H1 (cell line): ENCODE measurements around the gene KCNA5. TPM values are rescaled to one million over a fixed set of nuclear protein-coding genes. Genes with fewer than 3 reads are reported as not detected.

Experiments used
- CTCF ChIA-PET: fragments of 300-600 bp; sonication (Branson Sonifier 250); formaldehyde crosslinking; loops from one replicate; lab custom pipeline; 2021; ENCODE audit not compliant: partially characterized antibody; lab: Charles Lee
- POLR2A ChIA-PET: fragments of 300-600 bp; sonication (Branson Sonifier 250); formaldehyde crosslinking; loops from one replicate; lab custom pipeline; 2021; ENCODE audit warnings: inconsistent platforms; ENCODE audit not compliant: partially characterized antibody; lab: Charles Lee
- DNase-seq, 2 experiments: peaks; one replicate each; pipeline versions ENCODE4 v3.0.0 to v3.0.0-alpha.2; 2010 to 2022; ENCODE audit warnings: low spot score in 2 of 2, low read depth in 1 of 2, mixed read lengths in 1 of 2
- FAIRE-seq: peaks from 2 replicates; lab custom pipeline; 2011; peaks lifted over from hg19 to GRCh38; lab: Jason Lieb, UNC
- H2AFZ ChIP-seq: 2 replicates; pipeline ENCODE4 v1.8.1; 2012; ENCODE audit warnings: low read length, inconsistent platforms
- H2AK5ac ChIP-seq: 2 replicates; pipeline ENCODE4 v1.6.1; 2013; ENCODE audit warnings: low read depth, low read length
- H2BK120ac ChIP-seq: replicated peaks from 2 replicates; pipeline ENCODE3; 2013; ENCODE audit warnings: low read depth, low read length, inconsistent platforms
- H2BK12ac ChIP-seq: 2 replicates; pipeline ENCODE4 v1.6.1; 2013; ENCODE audit warnings: low read depth, low read length
- H2BK15ac ChIP-seq: 2 replicates; pipeline ENCODE4 v1.6.1; 2013; ENCODE audit warnings: low read length
- H2BK20ac ChIP-seq: 2 replicates; pipeline ENCODE4 v1.6.1; 2013; ENCODE audit warnings: low read length
- H2BK5ac ChIP-seq: 2 replicates; pipeline ENCODE4 v1.6.1; 2013; ENCODE audit warnings: low read depth, low read length
- H3K14ac ChIP-seq: 2 replicates; pipeline ENCODE4 v1.6.1; 2013; ENCODE audit warnings: inconsistent platforms; ENCODE audit not compliant: insufficient read length
- H3K18ac ChIP-seq: 2 replicates; pipeline ENCODE4 v1.6.1; 2013; ENCODE audit warnings: low read length; ENCODE audit errors: extremely low read depth
- H3K23ac ChIP-seq: 2 replicates; pipeline ENCODE4 v1.6.1; 2013; ENCODE audit warnings: inconsistent platforms; ENCODE audit not compliant: insufficient read length
- H3K23me2 ChIP-seq: 2 replicates; pipeline ENCODE4 v1.6.1; 2013; ENCODE audit warnings: low read depth, low read length
- H3K27ac ChIP-seq: 2 replicates; pipeline ENCODE4 v1.6.1; 2011; ENCODE audit warnings: low read depth, low read length, inconsistent platforms
- H3K27me3 ChIP-seq, 4 experiments: replicated peaks in 1 of 4; 1 replicate in 1 of 4; 2 replicates in 3 of 4; pipeline versions ENCODE4 v1.6.1 to v1.8.1; 2011 to 2013; ENCODE audit warnings: low read length in 3 of 4, mild to moderate bottlenecking in 3 of 4, inconsistent platforms in 2 of 4, mixed read lengths in 2 of 4, moderate library complexity in 1 of 4; ENCODE audit not compliant: control insufficient read depth in 3 of 4, insufficient read depth in 3 of 4; ENCODE audit errors: extremely low read depth in 1 of 4
- H3K36me3 ChIP-seq, 4 experiments: 2 replicates each; pipeline versions ENCODE4 v1.6.1 to v1.8.1; 2011 to 2013; ENCODE audit warnings: mild to moderate bottlenecking in 4 of 4, low read length in 3 of 4, moderate library complexity in 2 of 4, control low read depth in 1 of 4, inconsistent platforms in 1 of 4; ENCODE audit not compliant: insufficient read depth in 4 of 4, control insufficient read depth in 2 of 4
- H3K4ac ChIP-seq: replicated peaks from 2 replicates; pipeline ENCODE3; 2013; ENCODE audit warnings: low read length, low read depth, mixed read lengths, inconsistent platforms; ENCODE audit not compliant: insufficient read length
- H3K4me1 ChIP-seq, 4 experiments: replicated peaks in 1 of 4; 1 replicate in 1 of 4; 2 replicates in 3 of 4; pipeline versions ENCODE4 v1.6.1 to v1.8.1; 2011 to 2013; ENCODE audit warnings: low read length in 3 of 4, inconsistent platforms in 2 of 4, mixed read lengths in 1 of 4; ENCODE audit not compliant: insufficient read depth in 4 of 4, control insufficient read depth in 3 of 4
- H3K4me2 ChIP-seq, 2 experiments: 2 replicates each; pipeline versions ENCODE4 v1.6.1 to v1.8.1; 2011 to 2013; ENCODE audit warnings: low read depth in 2 of 2, low read length in 2 of 2, control low read depth in 1 of 2, inconsistent platforms in 1 of 2, mild to moderate bottlenecking in 1 of 2; ENCODE audit not compliant: insufficient read depth in 1 of 2
- H3K4me3 ChIP-seq, 4 experiments: fragments of 200-600, 300-600 bp in 1 of 4; sonication (generic), shearing (Covaris generic), sonication (Bioruptor Twin) in 1 of 4; 2 replicates each; pipeline versions ENCODE4 v1.5.1 to v1.8.1; 2011 to 2016; ENCODE audit warnings: low read length in 4 of 4, low read depth in 3 of 4, control low read depth in 2 of 4, inconsistent platforms in 2 of 4, mild to moderate bottlenecking in 2 of 4, mixed read lengths in 1 of 4, moderate library complexity in 1 of 4; ENCODE audit not compliant: insufficient read depth in 2 of 4; ENCODE audit errors: extremely low read depth in 1 of 4
- H3K56ac ChIP-seq: replicated peaks from 2 replicates; pipeline ENCODE3; 2013; ENCODE audit warnings: low read depth, mild to moderate bottlenecking, mixed read lengths, low read length, inconsistent platforms; ENCODE audit not compliant: insufficient read length
- H3K79me1 ChIP-seq: 2 replicates; pipeline ENCODE4 v1.6.1; 2013; ENCODE audit warnings: low read depth, low read length, control low read depth
- H3K79me2 ChIP-seq, 2 experiments: 2 replicates each; pipeline versions ENCODE4 v1.6.1 to v1.8.1; 2012 to 2013; ENCODE audit warnings: low read length in 2 of 2, mild to moderate bottlenecking in 2 of 2, inconsistent platforms in 1 of 2; ENCODE audit not compliant: insufficient read depth in 2 of 2, control insufficient read depth in 1 of 2
- H3K9ac ChIP-seq, 4 experiments: replicated peaks in 1 of 4; 1 replicate in 1 of 4; 2 replicates in 3 of 4; pipeline versions ENCODE4 v1.6.1 to v1.8.1; 2011 to 2013; ENCODE audit warnings: low read depth in 3 of 4, low read length in 3 of 4, control low read depth in 2 of 4, mild to moderate bottlenecking in 2 of 4, moderate library complexity in 2 of 4, inconsistent platforms in 1 of 4; ENCODE audit errors: extremely low read depth in 1 of 4
- H3K9me3 ChIP-seq, 2 experiments: 2 replicates each; pipeline versions ENCODE4 v1.6.1 to v1.8.1; 2012 to 2013; ENCODE audit warnings: mild to moderate bottlenecking in 2 of 2, moderate library complexity in 2 of 2, control low read depth in 1 of 2, inconsistent platforms in 1 of 2, low read depth in 1 of 2, low read length in 1 of 2, mixed read lengths in 1 of 2; ENCODE audit not compliant: insufficient read depth in 2 of 2
- H4K20me1 ChIP-seq, 2 experiments: replicated peaks in 1 of 2; 2 replicates each; pipeline versions ENCODE3 to v1.8.1; 2011 to 2013; ENCODE audit warnings: inconsistent platforms in 2 of 2, low read length in 2 of 2, mild to moderate bottlenecking in 1 of 2; ENCODE audit not compliant: insufficient read depth in 2 of 2, control insufficient read depth in 1 of 2
- H4K5ac ChIP-seq: 2 replicates; pipeline ENCODE4 v1.6.1; 2013; ENCODE audit warnings: low read length, low read depth, mixed read lengths, inconsistent platforms; ENCODE audit not compliant: insufficient read length
- H4K8ac ChIP-seq: 2 replicates; pipeline ENCODE4 v1.8.0; 2013; ENCODE audit warnings: mild to moderate bottlenecking, moderate library complexity, low read length, inconsistent platforms; ENCODE audit not compliant: insufficient read depth; ENCODE audit errors: extremely low read depth
- H4K91ac ChIP-seq: replicated peaks from 2 replicates; pipeline ENCODE3; 2013; ENCODE audit warnings: low read length, mixed read lengths, inconsistent platforms; ENCODE audit not compliant: insufficient read length
- HDAC2 ChIP-seq, 2 experiments: fragments of 300-600 bp in 1 of 2; sonication (generic) in 1 of 2; IDR thresholded peaks; 2 replicates each; pipeline ENCODE4 v1.6.1; 2011 to 2012; ENCODE audit warnings: low read depth in 2 of 2, low read length in 2 of 2, mild to moderate bottlenecking in 2 of 2, moderate library complexity in 2 of 2, borderline replicate concordance in 1 of 2, inconsistent platforms in 1 of 2
- KDM1A ChIP-seq: fragments of 200-600, 300-600 bp; sonication (generic); IDR thresholded peaks from 2 replicates; pipeline ENCODE4 v1.7.1; 2016; ENCODE audit warnings: mild to moderate bottlenecking, low read length, borderline replicate concordance
- NANOG ChIP-seq: IDR thresholded peaks from 2 replicates; pipeline ENCODE4 v1.6.1; 2011; ENCODE audit warnings: low read length, low read depth, mild to moderate bottlenecking, inconsistent platforms; ENCODE audit not compliant: insufficient read depth, poor library complexity, severe bottlenecking
- NRF1 ChIP-seq: IDR thresholded peaks from 2 replicates; pipeline ENCODE4 v1.6.1; 2011; ENCODE audit warnings: mild to moderate bottlenecking, low read depth, low read length, improper control_type of control experiment
- POLR2A ChIP-seq, 2 experiments: IDR thresholded peaks; 1 replicate in 1 of 2; 2 replicates in 1 of 2; pipeline ENCODE4 v1.6.1; 2011; ENCODE audit warnings: low read depth in 2 of 2, low read length in 2 of 2, mild to moderate bottlenecking in 2 of 2; ENCODE audit errors: control extremely low read depth in 1 of 2
- RFX5 ChIP-seq: IDR thresholded peaks from 2 replicates; pipeline ENCODE4 v1.6.1; 2011; ENCODE audit warnings: low read depth, low read length, improper control_type of control experiment, borderline replicate concordance
- RNF2 ChIP-seq: fragments of 200-900, 300-1000 bp; sonication (generic); IDR thresholded peaks from 2 replicates; pipeline ENCODE4 v1.7.1; 2016; ENCODE audit warnings: borderline replicate concordance, low read depth, mild to moderate bottlenecking, antibody characterized with exemption, low read length; ENCODE audit not compliant: poor library complexity, severe bottlenecking; ENCODE audit errors: missing control alignments
- RXRA ChIP-seq: IDR thresholded peaks from 2 replicates; pipeline ENCODE4 v1.6.1; 2011; ENCODE audit warnings: low read depth, mild to moderate bottlenecking, low read length, moderate library complexity; ENCODE audit not compliant: insufficient read depth
- SP4 ChIP-seq: IDR thresholded peaks from 2 replicates; pipeline ENCODE4 v1.6.1; 2012; ENCODE audit warnings: low read length, inconsistent platforms
- SUZ12 ChIP-seq: fragments of 200-600 bp; sonication (generic); IDR thresholded peaks from 2 replicates; pipeline ENCODE4 v1.6.1; 2012; ENCODE audit warnings: mild to moderate bottlenecking, inconsistent platforms, low read length, moderate library complexity, mixed read lengths
- TEAD4 ChIP-seq: IDR thresholded peaks from 2 replicates; pipeline ENCODE4 v1.6.1; 2012; ENCODE audit warnings: low read depth, low read length, inconsistent platforms, mixed read lengths
- YY1 ChIP-seq: IDR thresholded peaks from 2 replicates; pipeline ENCODE4 v1.6.1; 2011; ENCODE audit warnings: low read depth, mild to moderate bottlenecking, low read length
- ZNF274 ChIP-seq: IDR thresholded peaks from 2 replicates; pipeline ENCODE4 v1.7.0; 2012; ENCODE audit warnings: low read length, borderline replicate concordance; ENCODE audit errors: extremely low read depth
- WGBS, 2 experiments: shearing (Covaris generic) in 1 of 2; methylation state at CpG; one replicate each; pipeline versions ENCODE4 v1.1.6 to v1.1.7; 2013 to 2015; ENCODE audit warnings: low lambda C conversion rate in 2 of 2, mixed read lengths in 2 of 2, inconsistent platforms in 1 of 2, low coverage in 1 of 2, missing lambda C conversion rate in 1 of 2; ENCODE audit not compliant: insufficient replicate concordance in 2 of 2, insufficient coverage in 1 of 2, insufficient read length in 1 of 2; ENCODE audit errors: extremely low coverage in 1 of 2, missing lambda C conversion rate in 1 of 2; 5-methylcytosine and 5-hydroxymethylcytosine counted together
- polyA plus RNA-seq, 7 experiments: library from polyadenylated mRNA; depleted of rRNA in 3 of 7; stranded (reverse) in 5 of 7; unstranded in 2 of 7; fragments of >200 nt in 5 of 7; fragments of 200-250 nt in 2 of 7; gene quantifications; 1 replicate in 5 of 7; 2 replicates in 1 of 7; 4 replicates in 1 of 7; pipeline versions ENCODE4 v1.2.1 to v1.2.3, GENCODE V29; 2011 to 2013; ENCODE audit warnings: missing spikeins in 2 of 7, mixed read lengths in 2 of 7
- total RNA-seq: library from RNA; stranded (reverse); fragmentation: NEBNext Ultra II Directional; extraction: Animal tissue kit (Norgen Biotek cat#: 25700); gene quantifications from 2 replicates; pipeline ENCODE4 v1.2.1, GENCODE V29; 2021

KCNA5 gene
- total and polyA plus RNA-seq, 2 of the 8 experiments (the other 6 are each of a cell fraction or from before 2014, with no cell fraction given): 0.20 to 0.29 TPM

DNA sequence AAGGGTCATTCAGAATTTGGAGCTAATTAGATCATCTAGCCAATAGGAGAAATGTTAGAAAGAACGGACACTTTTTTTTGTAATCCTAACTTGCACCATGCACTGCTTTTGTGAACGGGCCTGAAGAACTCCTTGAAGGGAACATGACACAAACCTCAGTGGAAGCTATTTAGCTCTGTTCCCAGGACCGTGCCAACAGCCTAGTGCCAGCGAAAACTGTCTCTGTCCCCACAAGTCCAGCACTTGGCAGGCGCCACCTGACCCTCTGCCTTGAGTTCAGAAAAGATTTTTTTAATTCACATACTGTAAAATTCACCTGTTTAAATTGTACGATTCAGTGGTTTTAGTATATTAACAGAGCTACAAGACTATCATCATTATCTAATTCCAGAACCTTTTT lies 31.3 kb upstream of the KCNA5 start:
- Histone ChIP-seq H3K56ac (no peak overlapping the region), H4K5ac (no peak overlapping the region), H3K23me2 (no peaks in the 10 kb centered on the region), H2BK120ac (no peak overlapping the region), H3K14ac (no peak overlapping the region), H2BK5ac (no peak overlapping the region), H3K4ac (no peak overlapping the region), H3K36me3 (no peaks in the 10 kb centered on the region), H2AK5ac (no peak overlapping the region), H2BK20ac (no peak overlapping the region), H4K20me1 (no peaks in the 10 kb centered on the region), H3K79me2 (no peaks in the 10 kb centered on the region), H3K27ac (no peak overlapping the region), H3K23ac (no peak overlapping the region), H3K79me1 (no peaks in the 10 kb centered on the region), H3K9me3 (no peaks in the 10 kb centered on the region), H2AFZ (no peak overlapping the region), H3K4me2 (no peak overlapping the region), H3K4me3 (no peak overlapping the region), H3K9ac (no peak overlapping the region), H2BK12ac (no peak overlapping the region), H4K91ac (no peak overlapping the region), H4K8ac (no peak overlapping the region), H2BK15ac (no peak overlapping the region), H3K18ac (no peak overlapping the region), H3K4me1 (no peaks in the 10 kb centered on the region; a peak in 1 of 7 replicates), H3K27me3 (peaks cover 0 to 1% (median 0%) of the 10 kb centered on the region in 4 experiments; a peak in 1 of 7 replicates)
- CTCF ChIA-PET: interaction anchor here (0.6 to 3.2 kb wide), 8 partner anchors 11 to 1997 kb away, joined by 3 to 17 read pairs (median 6); no protein-coding TSS in a partner anchor
- WGBS, 2 experiments: 92% methylated on average over 6 of the region's 6 CpGs; no CpG with 5 or more reads in 1 of the 2 experiments
- no peak for FAIRE-seq
- POLR2A ChIA-PET: interaction anchor here (1.2 kb wide), 1 partner anchor 8 kb away, joined by 3 read pairs; no protein-coding TSS in a partner anchor
- DNase-seq: no peak
- TF ChIP-seq ZNF274 (no peak), NANOG (no peak), NRF1 (no peak), SUZ12 (no peak), RFX5 (no peak), YY1 (no peak), RXRA (no peak), SP4 (no peak), POLR2A (IDR thresholded peaks at IDR 0.05; ENCODE audit: control extremely low read depth in 1 of 2, low read depth in 2 of 2, low read length in 2 of 2) (no peak), HDAC2 (IDR thresholded peaks at IDR 0.05; ENCODE audit: borderline replicate concordance in 1 of 2, low read depth in 2 of 2, low read length in 2 of 2) (no peak), RNF2 (no peak), KDM1A (no peak), TEAD4 (no peak)
